ENCODE measurements around the gene THRA. TPM values are rescaled to one million over a fixed set of nuclear protein-coding genes. Genes with fewer than 3 reads are reported as not detected.

The THRA gene
- total RNA-seq, 1 donor from 2014 or later: 46.0 TPM

DNA sequence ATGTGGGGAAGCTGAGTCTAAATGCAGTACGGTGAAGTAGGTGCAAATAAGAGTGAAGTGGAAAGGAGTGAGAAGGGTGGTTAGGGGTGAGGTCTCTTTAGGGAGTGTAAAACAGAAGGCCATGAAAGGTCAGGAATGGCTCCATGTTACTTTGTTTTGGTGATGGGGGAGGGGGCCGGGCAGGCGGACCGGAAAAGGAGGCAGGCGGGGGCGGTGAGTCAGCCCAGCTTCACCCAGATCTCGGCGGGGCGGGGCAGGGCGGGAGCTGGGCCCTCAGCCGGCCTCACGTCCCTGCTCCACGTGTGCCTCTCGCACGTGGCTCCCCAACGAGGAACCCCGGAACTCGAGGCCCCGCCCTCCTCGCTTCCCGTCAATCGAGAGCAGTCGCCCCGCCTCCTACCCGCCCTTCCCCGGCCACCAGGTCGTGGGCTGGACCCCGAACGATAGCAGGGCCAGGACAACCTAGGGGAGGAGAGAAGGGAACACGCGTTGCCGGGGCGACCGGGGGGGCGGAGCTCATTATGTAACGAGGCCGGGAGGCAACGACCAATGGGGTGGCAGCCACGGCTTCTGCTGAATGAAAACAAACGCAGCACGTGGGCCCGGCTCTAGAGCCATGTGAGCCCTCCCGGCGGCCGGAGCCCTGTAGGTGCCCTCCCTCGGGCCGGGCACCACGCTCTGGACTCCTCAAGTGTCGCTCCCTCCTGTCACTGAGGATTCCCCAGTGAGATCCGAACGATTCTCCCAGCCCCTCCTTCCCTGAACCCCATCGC lies 36.3 kb downstream of the THRA start:
- DNase-seq (ENCODE audit: low spot score): peak; percentile 97

DNA sequence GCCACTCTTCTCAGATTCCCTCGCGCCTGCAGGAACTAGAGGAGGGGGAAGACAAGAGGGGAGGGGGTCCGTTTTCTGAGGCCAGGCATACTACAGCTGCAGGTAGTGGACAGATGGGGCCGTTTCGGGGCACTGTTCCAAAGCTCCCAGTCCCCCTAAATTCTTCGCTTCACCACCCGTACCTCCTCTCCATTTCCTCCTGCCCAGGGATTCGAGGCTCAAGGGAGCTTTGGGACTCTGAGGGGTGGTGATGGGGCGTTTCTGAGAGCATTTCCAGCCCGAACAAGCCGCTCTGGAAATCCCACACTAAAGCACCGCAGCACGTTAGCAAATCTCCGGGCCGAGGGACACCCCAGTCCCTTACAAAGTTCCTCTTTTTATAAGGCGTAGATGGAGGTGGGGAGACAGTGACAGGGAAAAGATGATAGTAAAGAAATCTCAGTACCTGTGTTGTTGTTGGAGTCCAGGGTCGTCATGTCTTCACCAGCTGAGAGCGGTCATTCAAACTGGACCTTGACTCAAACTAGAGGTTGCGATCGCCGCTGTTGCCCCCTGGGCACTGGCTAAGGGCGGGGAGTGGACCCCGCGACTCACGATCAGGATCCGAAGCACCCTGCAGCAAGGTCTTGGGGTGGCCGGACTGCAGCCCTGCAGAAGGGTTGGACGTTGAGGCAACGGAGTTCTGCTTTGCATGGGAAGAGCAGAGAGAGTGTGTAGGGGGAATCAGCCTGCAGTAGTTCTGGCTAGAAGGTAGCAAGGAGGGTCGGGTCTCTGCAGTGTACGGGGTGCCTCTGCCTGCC lies 37.1 kb downstream of the THRA start:
- no peak for DNase-seq (ENCODE audit: low spot score)

DNA sequence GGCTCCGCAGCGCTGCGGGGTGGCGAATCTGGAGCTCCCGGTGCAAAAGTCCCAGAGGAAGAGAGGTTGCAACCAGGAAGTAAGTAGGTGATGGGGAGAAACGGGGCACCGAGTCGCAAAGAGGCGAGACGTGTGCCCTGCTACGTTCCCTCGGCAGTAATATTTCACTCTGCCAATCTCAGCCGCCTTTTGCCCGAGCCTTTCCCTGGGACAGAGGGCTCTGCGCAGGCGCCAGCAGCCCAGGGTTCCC lies 37.6 kb downstream of the THRA start, which contains the start of gene NR1D1:
NR1D1 (minus strand) TSS at position 171 of the 250 bp plus-strand sequence. CDS start 495 bp downstream, outside the sequence.
- no peak for DNase-seq (ENCODE audit: low spot score)

- peak; percentile 99 for DNase-seq (ENCODE audit: low spot score)
Observed at GRCh38 chr17:40100669-40101366, 38.1 kb downstream of the THRA start.

DNA sequence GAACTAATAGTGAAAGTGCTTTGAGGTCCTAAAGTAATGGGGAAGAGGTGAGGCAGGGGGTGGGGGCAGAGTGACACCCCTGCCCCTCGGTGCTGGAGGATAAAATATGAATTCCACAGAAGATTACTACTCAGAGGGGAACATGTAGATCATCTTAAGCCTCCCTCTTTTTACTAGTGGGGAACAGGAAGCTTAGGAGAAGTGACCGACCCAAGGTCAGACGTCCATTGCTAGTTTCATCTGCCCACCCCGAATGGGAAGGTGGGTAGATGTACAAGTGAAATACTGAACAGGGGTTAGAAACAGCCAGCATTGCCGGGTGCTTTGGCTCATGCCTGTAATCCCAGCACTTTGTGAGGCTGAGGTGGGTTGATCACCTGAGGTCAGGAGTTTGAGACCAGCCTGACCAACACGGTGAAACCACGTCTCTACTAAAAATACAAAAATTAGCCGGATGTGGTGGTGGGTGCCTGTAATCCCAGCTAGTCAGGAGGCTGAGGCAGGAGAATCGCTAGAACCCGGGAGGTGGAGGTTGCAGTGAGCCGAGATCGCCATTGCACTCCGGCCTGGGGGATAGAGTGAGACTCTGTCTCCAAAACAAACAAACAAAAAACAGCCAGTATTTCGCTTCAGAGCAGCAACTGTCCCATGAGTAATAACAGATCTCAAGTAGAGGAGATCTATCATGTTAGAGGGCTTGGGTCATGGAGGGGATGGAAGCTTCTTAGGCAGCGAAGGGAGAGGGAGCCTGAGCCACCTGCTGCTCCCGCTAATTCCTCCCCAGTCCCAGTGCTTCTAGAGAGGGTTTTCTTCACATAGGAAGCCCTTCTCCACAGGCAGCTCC lies 38.8 kb downstream of the THRA start:
- DNase-seq (ENCODE audit: low spot score): no peak

GRCh38 chr17:40103071-40103661 lies 40.4 kb downstream of the THRA start:
- no peak for DNase-seq (ENCODE audit: low spot score)

DNA sequence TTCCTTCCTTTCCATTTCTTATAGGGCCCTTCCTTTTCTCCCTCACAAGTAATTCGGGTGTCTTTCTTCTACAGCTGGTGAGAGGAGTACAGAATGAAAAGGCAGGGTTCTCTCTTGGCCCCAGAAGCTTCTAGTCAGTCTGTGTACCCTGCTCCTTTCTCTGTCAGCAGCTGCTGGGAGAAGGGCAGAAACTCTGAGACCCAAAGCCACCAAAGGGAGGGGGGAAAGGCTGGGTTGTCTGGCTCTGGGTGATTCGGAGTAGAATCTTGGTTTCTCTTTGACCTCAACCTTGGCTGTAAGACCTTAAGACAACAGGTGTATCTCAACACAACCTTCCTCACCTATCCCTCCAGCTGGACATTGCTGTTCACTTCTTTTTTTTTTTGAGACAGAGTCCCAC lies 40.9 kb downstream of the THRA start:
- no peak for DNase-seq (ENCODE audit: low spot score)

DNA sequence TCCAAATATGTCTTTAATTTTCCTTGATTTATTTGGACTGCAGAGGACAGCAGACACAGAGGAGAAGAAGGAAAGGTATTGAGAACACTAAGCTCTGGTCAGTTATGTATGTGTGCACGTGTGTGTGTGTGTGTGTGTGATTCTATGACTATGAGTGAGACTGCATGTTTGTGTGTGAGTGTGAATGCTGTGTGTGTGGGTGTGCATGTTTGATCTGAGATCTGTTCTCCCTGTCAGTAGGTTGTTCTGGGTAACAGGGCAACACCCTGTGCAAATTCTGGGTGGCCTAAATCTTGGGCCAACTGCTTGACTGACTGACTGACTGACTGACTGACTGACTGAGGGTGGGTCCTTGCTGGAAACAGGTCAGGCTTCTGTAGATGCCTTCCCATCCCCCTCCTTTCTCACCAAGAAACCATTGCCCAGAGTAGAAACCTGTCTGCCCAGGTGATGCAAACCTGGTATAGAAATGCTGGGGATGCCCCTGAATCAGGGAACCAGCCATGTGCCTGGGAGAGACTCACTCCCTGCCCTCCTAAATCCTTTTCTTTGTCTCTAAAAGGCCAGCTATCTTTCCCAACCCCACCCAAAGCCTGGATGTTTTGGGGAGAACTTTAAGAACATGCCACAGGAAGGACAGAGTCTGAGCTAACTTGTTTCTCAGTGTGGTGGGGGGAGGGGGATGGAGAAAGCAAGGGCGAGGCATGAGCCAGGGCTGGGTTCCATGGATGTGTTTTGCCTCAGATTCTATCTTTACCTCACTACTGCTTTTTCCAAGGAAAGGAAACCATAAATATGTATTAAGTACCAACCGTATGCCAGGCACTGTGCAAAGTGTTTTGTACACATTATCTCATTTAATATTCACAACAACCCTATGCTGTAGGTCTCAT lies 42.1 kb downstream of the THRA start:
- no peak for DNase-seq (ENCODE audit: low spot score)

GRCh38 chr17:40105861-40106759 lies 43.3 kb downstream of the THRA start:
- no peak for DNase-seq (ENCODE audit: low spot score)

- peak; percentile 83 for DNase-seq (ENCODE audit: low spot score)
Observed at GRCh38 chr17:40106760-40107521, 44.2 kb downstream of the THRA start.

- DNase-seq (ENCODE audit: low spot score): peak; percentile 60
Observed at GRCh38 chr17:40107522-40108174, 44.9 kb downstream of the THRA start.

DNA sequence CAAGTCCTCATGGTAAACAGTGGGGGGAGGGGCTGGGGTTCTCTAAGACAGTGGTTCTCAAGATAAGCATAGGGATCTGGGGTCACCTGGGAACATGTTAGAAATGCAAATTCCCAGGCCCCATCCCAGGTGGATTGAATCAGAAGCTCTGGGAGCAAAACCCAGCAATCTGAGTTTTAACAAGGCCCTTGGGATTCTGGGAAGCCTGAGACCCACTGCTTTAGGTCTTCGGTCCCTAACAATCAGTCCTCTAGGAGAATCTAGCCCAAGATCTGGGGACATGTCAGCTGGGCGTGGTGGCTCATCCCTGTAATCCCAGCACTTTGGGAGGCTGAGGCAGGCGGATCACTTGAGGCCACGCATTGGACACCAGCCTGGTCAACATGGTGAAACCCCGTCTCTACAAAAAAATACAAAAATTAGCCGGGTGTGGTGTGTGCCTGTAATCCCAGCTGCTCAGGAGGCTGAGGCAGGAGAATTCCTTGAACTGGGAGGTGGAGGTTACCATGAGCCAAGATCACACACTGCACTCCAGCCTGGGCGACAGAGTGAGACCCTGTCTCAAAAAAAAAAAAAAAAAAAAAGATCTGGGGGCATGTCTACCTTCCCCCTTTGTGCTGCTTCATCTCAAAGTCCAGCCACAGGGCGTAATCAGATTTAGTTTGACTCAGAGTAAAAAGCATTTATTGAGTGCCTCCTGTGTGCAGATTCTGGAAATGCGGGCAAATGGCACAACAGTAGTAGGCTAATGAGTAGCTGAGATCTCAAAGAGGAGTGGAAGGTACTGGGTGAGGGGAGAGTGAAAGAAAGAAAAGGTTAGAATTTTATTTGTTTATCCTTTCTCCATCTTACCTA lies 46.4 kb downstream of the THRA start:
- no peak for DNase-seq (ENCODE audit: low spot score)

DNA sequence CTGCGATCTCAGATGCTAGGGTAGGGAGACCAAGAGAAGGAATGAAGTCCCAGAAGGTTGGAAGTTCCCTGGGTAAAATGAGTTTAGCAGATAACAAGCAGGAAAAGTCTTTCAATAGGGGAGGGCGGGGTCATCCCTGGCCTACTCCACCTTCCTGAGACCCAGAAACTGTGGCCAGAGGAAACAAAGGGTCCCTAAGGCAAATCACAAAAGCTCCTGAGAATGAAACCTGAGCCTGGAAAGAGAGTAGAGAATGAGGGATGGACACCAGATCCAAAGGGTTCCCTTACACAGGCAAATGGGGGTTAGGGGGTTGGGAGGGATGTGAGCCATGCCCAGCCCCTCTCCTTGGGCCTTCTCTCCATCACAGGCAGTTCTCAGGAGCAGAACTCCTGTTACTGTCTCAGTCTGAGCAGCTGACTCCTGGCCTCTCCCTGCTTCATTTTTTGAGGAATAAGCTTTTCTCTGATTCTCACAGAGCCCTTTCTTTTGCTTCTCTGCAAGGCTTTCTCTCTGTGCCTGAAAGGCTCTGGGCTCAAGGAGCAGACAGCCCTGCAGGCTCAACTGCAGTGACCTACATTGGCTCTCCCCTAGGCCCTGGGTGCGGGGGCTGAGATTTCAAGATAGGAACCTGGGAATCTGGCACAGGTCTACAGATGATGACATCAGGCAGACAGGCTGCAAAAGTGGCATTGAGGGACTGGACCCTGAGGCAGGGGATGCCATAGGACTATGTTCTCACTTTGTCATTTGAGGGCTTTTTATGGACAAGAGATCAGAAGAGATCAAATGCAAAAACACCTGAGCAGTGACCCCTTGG lies 47.5 kb downstream of the THRA start:
- DNase-seq (ENCODE audit: low spot score): peak; percentile 53

- peak; percentile 97 for DNase-seq (ENCODE audit: low spot score)
Observed at GRCh38 chr17:40111221-40112128, 48.7 kb downstream of the THRA start.

GRCh38 chr17:40112191-40112711 lies 49.5 kb downstream of the THRA start:
- no peak for DNase-seq (ENCODE audit: low spot score)
